NOMO-1 treated with dmso at 0.1 percent for 144 hours (cell line): ENCODE data around the gene HOMER2.

Experiments
- DNase-seq: peaks from one replicate; lab custom pipeline; 2025; ENCODE audit not compliant: unreplicated experiment; lab: John Stamatoyannopoulos, UW

Gene HOMER2

DNA sequence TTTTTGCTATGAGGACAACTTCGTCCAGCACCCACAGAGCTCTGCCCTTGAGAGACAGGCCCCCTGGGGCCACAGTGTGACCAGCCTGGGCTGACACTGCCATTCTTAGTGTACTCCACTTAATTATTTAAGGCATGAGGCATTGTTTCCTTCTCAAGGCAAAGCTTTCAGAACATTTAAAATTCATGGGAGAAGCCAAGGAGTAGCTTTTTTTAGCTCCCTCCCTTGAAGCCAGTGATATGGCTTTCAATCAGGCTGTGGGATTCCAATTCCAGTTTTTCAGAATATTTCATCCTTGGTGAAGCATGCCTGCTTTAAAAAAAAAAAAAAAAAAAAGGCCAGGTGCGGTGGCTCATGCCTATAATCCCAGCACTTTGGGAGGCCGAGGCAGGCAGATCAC lies 21.3 kb downstream of the HOMER2 start:
- no peak for DNase-seq

DNA sequence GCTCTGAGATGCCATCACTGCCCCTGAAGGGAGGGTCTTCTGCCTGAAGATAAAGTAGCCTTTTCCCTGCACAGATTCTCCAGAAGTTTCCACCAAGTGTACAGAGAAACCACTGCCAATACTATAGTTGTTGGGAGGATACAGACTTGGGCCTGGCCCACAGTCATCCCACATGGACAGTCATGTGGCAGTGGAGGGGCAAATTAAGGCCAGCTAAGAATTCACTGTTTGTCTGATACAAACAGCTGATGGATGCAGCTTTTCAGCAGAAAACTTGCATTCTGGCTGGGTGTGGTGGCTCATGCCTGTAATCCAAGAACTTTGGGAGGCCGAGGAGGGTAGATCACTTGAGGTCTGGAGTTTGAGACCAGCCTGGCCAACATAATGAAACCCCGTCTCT lies 22.1 kb downstream of the HOMER2 start:
- DNase-seq: no peak

- no peak for DNase-seq
Measured at GRCh38 chr15:82928711-82929110, 23.8 kb downstream of the HOMER2 start.

- no peak for DNase-seq
Measured at GRCh38 chr15:82923744-82924143, 28.8 kb downstream of the HOMER2 start.

- DNase-seq: no peak
Measured at GRCh38 chr15:82922737-82923136, 29.8 kb downstream of the HOMER2 start.

GRCh38 chr15:82921939-82922338 lies 30.6 kb downstream of the HOMER2 start:
- no peak for DNase-seq

GRCh38 chr15:82921242-82921641 lies 31.3 kb downstream of the HOMER2 start:
- no peak for DNase-seq

DNA sequence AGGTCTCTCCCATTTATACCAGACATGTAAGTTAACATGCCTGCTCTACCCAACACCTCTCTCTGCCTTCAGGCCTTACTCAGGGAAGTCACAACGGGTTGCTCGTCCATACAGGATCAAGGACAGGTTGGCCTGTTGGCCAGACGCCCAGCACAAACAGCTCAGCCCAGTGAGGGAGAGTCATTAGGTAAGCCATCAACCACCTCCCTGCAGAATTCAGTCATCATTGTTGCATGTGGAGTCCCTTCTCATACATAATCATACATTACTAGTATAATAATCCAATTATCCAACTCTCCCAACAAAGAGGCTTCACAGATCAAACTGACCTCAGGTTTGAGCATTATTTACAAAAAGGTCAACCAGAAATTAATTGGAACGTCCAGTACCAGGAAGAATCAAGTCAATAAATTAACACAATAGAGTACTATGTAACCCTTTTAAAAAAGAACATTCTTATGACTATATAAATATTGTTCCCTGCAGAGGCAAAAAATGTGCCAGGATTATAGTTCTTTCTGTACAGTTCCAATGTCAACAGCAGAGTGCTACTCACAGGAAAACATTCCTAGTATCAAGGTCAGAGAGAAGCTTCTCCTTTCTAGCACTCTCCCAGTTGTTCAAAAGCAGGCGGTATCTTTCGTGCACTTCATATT lies 33.2 kb downstream of the HOMER2 start:
- DNase-seq: no peak

DNA sequence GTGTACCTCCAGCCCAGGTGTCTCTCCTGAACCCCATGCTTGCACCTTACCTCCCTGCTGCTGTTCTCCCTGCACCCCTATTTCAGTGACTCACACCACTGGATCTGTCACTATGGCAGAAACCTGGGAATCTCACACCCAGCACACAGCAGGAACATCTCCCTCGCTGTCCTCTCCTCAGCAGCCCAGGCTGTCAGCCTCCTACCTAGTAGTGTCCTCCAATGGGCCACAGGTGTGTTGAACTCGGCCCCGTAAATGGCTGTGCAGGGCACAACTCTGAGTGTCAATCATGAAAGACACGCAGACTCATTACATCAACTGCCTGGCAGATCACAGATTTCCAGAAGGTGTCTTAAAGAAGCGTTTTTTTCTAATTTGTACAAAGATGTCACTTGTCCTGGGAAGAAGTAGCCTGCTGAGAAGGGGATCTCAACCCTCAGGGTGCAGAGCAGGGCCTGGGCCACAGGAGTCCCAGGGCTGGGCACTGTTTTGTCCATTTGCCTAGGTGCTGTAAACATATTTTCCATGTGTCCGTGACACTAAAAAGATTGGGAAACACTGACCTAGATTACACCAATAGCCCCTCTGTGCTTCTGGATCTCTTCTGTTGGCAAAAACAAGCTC lies 33.8 kb downstream of the HOMER2 start:
- DNase-seq: no peak

GRCh38 chr15:82918162-82918561 lies 34.4 kb downstream of the HOMER2 start:
- DNase-seq: no peak

GRCh38 chr15:82917249-82917648 lies 35.3 kb downstream of the HOMER2 start:
- DNase-seq: no peak

GRCh38 chr15:82916161-82916952 lies 36.2 kb downstream of the HOMER2 start:
- DNase-seq: no peak

- DNase-seq: no peak
Measured at GRCh38 chr15:82914396-82914795, 38.1 kb downstream of the HOMER2 start.

DNA sequence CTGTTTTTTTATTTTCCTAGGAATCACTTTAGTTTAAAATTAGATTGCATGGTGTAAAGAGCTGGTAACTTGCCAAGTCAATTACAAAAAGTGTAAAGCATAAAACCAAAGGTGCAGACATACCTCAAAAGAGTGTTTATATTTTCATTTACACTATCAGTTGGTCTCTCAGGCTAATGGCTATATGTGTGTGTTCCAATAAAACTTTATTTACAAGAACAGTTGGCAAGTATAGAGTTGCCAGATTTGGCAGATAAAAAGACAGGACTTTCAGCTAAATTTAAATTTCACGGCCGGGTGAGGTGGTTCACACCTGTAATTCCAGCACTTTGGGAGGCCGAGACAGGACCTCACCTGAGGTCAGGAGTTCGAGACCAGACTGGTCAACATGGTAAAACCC lies 41.1 kb downstream of the HOMER2 start:
- no peak for DNase-seq

GRCh38 chr15:82910721-82911120 lies 41.8 kb downstream of the HOMER2 start:
- no peak for DNase-seq

- DNase-seq: no peak
Measured at GRCh38 chr15:82909080-82909815, 43.3 kb downstream of the HOMER2 start.

- no peak for DNase-seq
Measured at GRCh38 chr15:82907350-82907749, 45.2 kb downstream of the HOMER2 start.

GRCh38 chr15:82904574-82904973 lies 47.9 kb downstream of the HOMER2 start:
- DNase-seq: no peak

DNA sequence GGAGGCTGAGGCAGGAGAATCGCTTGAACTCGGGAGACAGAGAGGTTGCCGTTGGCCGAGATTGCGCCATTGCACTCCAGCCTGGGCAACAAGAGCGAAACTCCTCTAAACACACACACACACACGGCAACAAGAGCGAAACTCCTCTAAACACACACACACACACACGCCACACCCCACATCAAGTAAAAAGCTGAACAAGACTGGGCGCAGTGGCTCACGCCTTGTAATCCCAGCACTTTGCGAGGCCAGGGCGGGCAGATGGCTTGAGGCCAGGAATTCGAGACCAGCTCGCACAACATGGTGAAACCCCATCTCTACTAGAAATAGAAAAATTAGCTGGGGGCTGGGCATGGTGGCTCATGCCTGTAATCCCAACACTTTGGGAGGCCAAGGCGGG lies 49.0 kb downstream of the HOMER2 start:
- no peak for DNase-seq

DNA sequence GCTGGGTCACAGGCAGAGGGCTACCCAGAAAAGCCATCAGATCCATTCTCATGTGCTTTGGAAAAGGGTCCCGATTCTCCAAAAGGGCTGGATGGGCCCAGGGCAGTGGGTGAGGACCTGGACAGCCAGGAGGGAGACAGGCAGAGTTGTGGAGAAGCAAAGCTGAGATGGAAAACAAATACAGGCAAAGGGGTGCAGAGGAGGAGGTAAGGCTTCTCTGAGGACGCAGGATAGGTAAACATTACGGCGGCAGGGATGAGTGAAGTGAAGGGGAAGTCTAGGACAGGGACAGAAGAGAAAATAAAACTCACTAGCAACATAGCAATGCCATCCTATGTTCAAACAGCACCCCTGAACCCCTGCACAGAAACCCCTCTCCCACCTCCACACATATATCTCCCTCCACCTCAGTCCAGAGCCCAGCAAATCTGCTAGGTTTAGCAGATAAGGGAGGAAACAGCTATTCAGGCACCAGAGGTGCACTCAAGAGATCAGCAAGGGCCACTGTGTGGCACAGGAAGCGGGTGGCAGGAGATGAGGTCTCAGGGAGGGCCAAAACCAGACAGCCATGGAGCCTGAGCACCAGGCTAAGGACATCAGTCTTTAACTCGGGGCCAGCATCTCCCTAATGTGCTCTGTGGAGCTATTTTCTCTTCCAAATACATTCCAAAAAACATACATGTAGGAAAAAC lies 51.3 kb downstream of the HOMER2 start:
- no peak for DNase-seq

DNA sequence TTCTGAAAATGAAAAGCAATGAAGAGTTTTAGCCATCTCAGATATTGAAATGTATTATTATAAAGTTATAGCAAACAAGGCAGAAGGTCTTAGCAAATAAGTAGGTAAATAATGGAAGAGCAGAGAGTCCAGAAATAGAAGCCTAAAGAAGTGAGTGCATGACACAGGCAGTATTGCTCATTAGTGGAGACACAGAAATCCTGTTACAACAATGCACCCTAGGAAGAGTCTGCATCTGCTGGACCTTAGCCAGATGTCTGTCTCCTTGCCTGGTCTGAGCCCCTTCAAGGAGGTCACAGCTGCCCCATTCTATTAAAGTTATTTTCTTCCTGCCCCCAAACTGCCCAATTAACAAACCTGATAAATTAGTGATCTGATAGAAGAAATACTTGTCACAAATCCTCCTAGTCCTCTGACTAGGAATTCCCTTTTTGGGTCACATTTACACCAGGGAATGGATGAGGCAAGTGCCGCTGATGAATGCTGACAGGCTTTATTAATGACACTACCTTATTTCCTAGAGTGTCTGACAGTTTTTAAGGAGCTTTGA lies 51.9 kb downstream of the HOMER2 start:
- no peak for DNase-seq
